Measurements from ENCODE around the gene RPS26.

Gene RPS26

GRCh38 chr12:56078931-56079722 is 37.4 kb downstream of the RPS26 start:
- DNase-seq (ENCODE audit: low read depth) = peak; percentile 84

GRCh38 chr12:56079723-56080555 is 38.2 kb downstream of the RPS26 start, which contains the start of gene ERBB3:
TSS of gene ERBB3 (plus strand) at chr12:56080165. CDS start at chr12:56080301, 136 bp downstream.
- DNase-seq (ENCODE audit: low read depth) = peak; percentile 88

GRCh38 chr12:56080556-56081138 is 38.9 kb downstream of the RPS26 start:
- no peak for DNase-seq (ENCODE audit: low read depth)

- DNase-seq (ENCODE audit: low read depth) = no peak
These were observed 40.0 kb downstream of the RPS26 start for GRCh38 chr12:56081393-56082347.

- DNase-seq (ENCODE audit: low read depth) = no peak
These were observed 40.7 kb downstream of the RPS26 start for GRCh38 chr12:56082382-56082781.

GRCh38 chr12:56082967-56083366 is 41.2 kb downstream of the RPS26 start:
- no peak for DNase-seq (ENCODE audit: low read depth)

GRCh38 chr12:56084958-56085543 is 43.3 kb downstream of the RPS26 start:
- DNase-seq (ENCODE audit: low read depth) = peak; percentile 20

GRCh38 chr12:56086096-56086495 is 44.4 kb downstream of the RPS26 start:
- no peak for DNase-seq (ENCODE audit: low read depth)

- DNase-seq (ENCODE audit: low read depth) = no peak
These were observed 44.9 kb downstream of the RPS26 start for GRCh38 chr12:56086608-56087007.

- DNase-seq (ENCODE audit: low read depth) = no peak
These were observed 45.5 kb downstream of the RPS26 start for GRCh38 chr12:56087220-56087619.

All from EH (cell line).